ENCODE results near the gene ZNF184. TPM values are rescaled to one million over a fixed set of nuclear protein-coding genes. Genes with fewer than 3 reads are reported as not detected.
A peak's percentile ranks its signal among the peaks of the same experiment; 100 is the strongest.

The ZNF184 gene
- total and polyA plus RNA-seq, 9 of the 15 experiments (the other 6 are each of a cell fraction or from before 2014, with no cell fraction given): 7.6 to 22.2 (median 12.8) TPM

DNA sequence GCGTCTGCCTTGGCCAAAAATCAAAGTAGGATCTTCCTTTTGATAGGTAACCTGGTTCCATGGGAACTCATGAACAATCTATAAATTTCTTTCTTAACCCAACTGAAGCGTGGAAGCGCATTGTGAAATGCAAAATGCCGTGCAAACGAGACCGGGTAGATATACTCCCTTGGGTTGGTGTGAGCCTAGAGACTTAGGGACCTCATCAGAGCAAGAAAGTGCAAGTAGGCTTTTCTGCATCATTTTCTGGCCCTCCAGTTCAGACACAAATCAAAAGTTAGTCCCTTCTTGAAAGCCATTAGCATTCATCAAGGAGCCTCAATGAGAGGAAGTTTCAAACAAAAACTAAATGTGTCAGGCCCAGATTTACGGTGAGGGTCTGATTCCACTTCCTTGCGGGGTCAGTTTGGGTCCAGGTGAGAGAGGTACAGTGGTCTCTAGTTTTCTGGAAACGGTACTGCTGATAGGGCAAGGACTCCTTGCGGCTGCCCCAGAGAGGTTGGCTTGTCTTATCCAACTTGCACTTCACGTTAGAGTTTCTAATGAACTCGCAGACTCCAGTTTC is 5.3 kb upstream of the ZNF184 start (continued):
- TF ChIP-seq, protein P1, sequence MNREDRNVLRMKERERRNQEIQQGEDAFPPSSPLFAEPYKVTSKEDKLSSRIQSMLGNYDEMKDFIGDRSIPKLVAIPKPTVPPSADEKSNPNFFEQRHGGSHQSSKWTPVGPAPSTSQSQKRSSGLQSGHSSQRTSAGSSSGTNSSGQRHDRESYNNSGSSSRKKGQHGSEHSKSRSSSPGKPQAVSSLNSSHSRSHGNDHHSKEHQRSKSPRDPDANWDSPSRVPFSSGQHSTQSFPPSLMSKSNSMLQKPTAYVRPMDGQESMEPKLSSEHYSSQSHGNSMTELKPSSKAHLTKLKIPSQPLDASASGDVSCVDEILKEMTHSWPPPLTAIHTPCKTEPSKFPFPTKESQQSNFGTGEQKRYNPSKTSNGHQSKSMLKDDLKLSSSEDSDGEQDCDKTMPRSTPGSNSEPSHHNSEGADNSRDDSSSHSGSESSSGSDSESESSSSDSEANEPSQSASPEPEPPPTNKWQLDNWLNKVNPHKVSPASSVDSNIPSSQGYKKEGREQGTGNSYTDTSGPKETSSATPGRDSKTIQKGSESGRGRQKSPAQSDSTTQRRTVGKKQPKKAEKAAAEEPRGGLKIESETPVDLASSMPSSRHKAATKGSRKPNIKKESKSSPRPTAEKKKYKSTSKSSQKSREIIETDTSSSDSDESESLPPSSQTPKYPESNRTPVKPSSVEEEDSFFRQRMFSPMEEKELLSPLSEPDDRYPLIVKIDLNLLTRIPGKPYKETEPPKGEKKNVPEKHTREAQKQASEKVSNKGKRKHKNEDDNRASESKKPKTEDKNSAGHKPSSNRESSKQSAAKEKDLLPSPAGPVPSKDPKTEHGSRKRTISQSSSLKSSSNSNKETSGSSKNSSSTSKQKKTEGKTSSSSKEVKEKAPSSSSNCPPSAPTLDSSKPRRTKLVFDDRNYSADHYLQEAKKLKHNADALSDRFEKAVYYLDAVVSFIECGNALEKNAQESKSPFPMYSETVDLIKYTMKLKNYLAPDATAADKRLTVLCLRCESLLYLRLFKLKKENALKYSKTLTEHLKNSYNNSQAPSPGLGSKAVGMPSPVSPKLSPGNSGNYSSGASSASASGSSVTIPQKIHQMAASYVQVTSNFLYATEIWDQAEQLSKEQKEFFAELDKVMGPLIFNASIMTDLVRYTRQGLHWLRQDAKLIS (CRISPR knock-in tag; IDR thresholded peaks at IDR 0.05): 0 out of 2 replicates have a peak, but pooled peaks have one; percentile 64
- TF ChIP-seq KLF16 (IDR thresholded peaks at IDR 0.05) (no peak), PHB2 (IDR thresholded peaks at IDR 0.05; ENCODE audit: low read depth) (no peak), TAL1 (IDR thresholded peaks at IDR 0.05) (no peak), ZBTB1 (CRISPR knock-in tag; IDR thresholded peaks at IDR 0.05; ENCODE audit: borderline replicate concordance, low read depth) (peak; percentile 34; the same call in 1 of the 2 replicates), CBFB (CRISPR knock-in tag; IDR thresholded peaks at IDR 0.05) (no peak), ZSCAN32 (CRISPR knock-in tag; IDR thresholded peaks at IDR 0.05) (no peak), ASH1L (IDR thresholded peaks at IDR 0.05; ENCODE audit: borderline replicate concordance, low read depth, partially characterized antibody) (no peak), ZNF253 (CRISPR knock-in tag; conservative IDR thresholded peaks at IDR 0.05) (no peak), SMAD4 (CRISPR knock-in tag; conservative IDR thresholded peaks at IDR 0.05) (0 out of 2 replicates have a peak, but pooled peaks have one; percentile 9), NCOA2 (IDR thresholded peaks at IDR 0.05; ENCODE audit: partially characterized antibody in 2 of 2) (no peak), IFI16 (CRISPR knock-in tag; IDR thresholded peaks at IDR 0.05) (no peak), CREBBP (IDR thresholded peaks at IDR 0.05; ENCODE audit: low read depth, low read length) (no peak), MAFG (tag; conservative IDR thresholded peaks at IDR 0.05) (0 out of 2 replicates have a peak, but pooled peaks have one; percentile 5), FOXJ3 (CRISPR knock-in tag; IDR thresholded peaks at IDR 0.05) (no peak)
- TF ChIP-seq, protein P2, sequence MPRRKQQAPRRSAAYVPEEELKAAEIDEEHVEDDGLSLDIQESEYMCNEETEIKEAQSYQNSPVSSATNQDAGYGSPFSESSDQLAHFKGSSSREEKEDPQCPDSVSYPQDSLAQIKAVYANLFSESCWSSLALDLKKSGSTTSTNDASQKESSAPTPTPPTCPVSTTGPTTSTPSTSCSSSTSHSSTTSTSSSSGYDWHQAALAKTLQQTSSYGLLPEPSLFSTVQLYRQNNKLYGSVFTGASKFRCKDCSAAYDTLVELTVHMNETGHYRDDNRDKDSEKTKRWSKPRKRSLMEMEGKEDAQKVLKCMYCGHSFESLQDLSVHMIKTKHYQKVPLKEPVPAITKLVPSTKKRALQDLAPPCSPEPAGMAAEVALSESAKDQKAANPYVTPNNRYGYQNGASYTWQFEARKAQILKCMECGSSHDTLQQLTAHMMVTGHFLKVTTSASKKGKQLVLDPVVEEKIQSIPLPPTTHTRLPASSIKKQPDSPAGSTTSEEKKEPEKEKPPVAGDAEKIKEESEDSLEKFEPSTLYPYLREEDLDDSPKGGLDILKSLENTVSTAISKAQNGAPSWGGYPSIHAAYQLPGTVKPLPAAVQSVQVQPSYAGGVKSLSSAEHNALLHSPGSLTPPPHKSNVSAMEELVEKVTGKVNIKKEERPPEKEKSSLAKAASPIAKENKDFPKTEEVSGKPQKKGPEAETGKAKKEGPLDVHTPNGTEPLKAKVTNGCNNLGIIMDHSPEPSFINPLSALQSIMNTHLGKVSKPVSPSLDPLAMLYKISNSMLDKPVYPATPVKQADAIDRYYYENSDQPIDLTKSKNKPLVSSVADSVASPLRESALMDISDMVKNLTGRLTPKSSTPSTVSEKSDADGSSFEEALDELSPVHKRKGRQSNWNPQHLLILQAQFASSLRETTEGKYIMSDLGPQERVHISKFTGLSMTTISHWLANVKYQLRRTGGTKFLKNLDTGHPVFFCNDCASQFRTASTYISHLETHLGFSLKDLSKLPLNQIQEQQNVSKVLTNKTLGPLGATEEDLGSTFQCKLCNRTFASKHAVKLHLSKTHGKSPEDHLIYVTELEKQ (CRISPR knock-in tag; IDR thresholded peaks at IDR 0.05): no peak
- TF ChIP-seq, protein P3, sequence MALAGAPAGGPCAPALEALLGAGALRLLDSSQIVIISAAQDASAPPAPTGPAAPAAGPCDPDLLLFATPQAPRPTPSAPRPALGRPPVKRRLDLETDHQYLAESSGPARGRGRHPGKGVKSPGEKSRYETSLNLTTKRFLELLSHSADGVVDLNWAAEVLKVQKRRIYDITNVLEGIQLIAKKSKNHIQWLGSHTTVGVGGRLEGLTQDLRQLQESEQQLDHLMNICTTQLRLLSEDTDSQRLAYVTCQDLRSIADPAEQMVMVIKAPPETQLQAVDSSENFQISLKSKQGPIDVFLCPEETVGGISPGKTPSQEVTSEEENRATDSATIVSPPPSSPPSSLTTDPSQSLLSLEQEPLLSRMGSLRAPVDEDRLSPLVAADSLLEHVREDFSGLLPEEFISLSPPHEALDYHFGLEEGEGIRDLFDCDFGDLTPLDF (CRISPR knock-in tag; IDR thresholded peaks at IDR 0.05): no peak
- TF ChIP-seq, protein P4, sequence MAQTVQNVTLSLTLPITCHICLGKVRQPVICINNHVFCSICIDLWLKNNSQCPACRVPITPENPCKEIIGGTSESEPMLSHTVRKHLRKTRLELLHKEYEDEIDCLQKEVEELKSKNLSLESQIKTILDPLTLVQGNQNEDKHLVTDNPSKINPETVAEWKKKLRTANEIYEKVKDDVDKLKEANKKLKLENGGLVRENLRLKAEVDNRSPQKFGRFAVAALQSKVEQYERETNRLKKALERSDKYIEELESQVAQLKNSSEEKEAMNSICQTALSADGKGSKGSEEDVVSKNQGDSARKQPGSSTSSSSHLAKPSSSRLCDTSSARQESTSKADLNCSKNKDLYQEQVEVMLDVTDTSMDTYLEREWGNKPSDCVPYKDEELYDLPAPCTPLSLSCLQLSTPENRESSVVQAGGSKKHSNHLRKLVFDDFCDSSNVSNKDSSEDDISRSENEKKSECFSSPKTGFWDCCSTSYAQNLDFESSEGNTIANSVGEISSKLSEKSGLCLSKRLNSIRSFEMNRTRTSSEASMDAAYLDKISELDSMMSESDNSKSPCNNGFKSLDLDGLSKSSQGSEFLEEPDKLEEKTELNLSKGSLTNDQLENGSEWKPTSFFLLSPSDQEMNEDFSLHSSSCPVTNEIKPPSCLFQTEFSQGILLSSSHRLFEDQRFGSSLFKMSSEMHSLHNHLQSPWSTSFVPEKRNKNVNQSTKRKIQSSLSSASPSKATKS (CRISPR knock-in tag; IDR thresholded peaks at IDR 0.05): no peak

All from K562 (cell line).